H1 (cell line): ENCODE data around the gene ABCC4. TPM values are rescaled to one million over a fixed set of nuclear protein-coding genes. Genes with fewer than 3 reads are reported as not detected.

Source experiments
- CTCF ChIA-PET: fragments of 300-600 bp; sonication (Branson Sonifier 250); formaldehyde crosslinking; loops from one replicate; lab custom pipeline; 2021; ENCODE audit not compliant: partially characterized antibody; lab: Charles Lee
- POLR2A ChIA-PET: fragments of 300-600 bp; sonication (Branson Sonifier 250); formaldehyde crosslinking; loops from one replicate; lab custom pipeline; 2021; ENCODE audit warnings: inconsistent platforms; ENCODE audit not compliant: partially characterized antibody; lab: Charles Lee
- DNase-seq, 2 experiments: peaks; one replicate each; pipeline versions ENCODE4 v3.0.0 to v3.0.0-alpha.2; 2010 to 2022; ENCODE audit warnings: low spot score in 2 of 2, low read depth in 1 of 2, mixed read lengths in 1 of 2
- FAIRE-seq: peaks from 2 replicates; lab custom pipeline; 2011; peaks lifted over from hg19 to GRCh38; lab: Jason Lieb, UNC
- H2AFZ ChIP-seq: 2 replicates; pipeline ENCODE4 v1.8.1; 2012; ENCODE audit warnings: low read length, inconsistent platforms
- H2AK5ac ChIP-seq: 2 replicates; pipeline ENCODE4 v1.6.1; 2013; ENCODE audit warnings: low read depth, low read length
- H2BK120ac ChIP-seq: replicated peaks from 2 replicates; pipeline ENCODE3; 2013; ENCODE audit warnings: low read depth, low read length, inconsistent platforms
- H2BK12ac ChIP-seq: 2 replicates; pipeline ENCODE4 v1.6.1; 2013; ENCODE audit warnings: low read depth, low read length
- H2BK15ac ChIP-seq: 2 replicates; pipeline ENCODE4 v1.6.1; 2013; ENCODE audit warnings: low read length
- H2BK20ac ChIP-seq: 2 replicates; pipeline ENCODE4 v1.6.1; 2013; ENCODE audit warnings: low read length
- H2BK5ac ChIP-seq: 2 replicates; pipeline ENCODE4 v1.6.1; 2013; ENCODE audit warnings: low read depth, low read length
- H3K14ac ChIP-seq: 2 replicates; pipeline ENCODE4 v1.6.1; 2013; ENCODE audit warnings: inconsistent platforms; ENCODE audit not compliant: insufficient read length
- H3K18ac ChIP-seq: 2 replicates; pipeline ENCODE4 v1.6.1; 2013; ENCODE audit warnings: low read length; ENCODE audit errors: extremely low read depth
- H3K23ac ChIP-seq: 2 replicates; pipeline ENCODE4 v1.6.1; 2013; ENCODE audit warnings: inconsistent platforms; ENCODE audit not compliant: insufficient read length
- H3K23me2 ChIP-seq: 2 replicates; pipeline ENCODE4 v1.6.1; 2013; ENCODE audit warnings: low read depth, low read length
- H3K27ac ChIP-seq: 2 replicates; pipeline ENCODE4 v1.6.1; 2011; ENCODE audit warnings: low read depth, low read length, inconsistent platforms
- H3K27me3 ChIP-seq, 4 experiments: replicated peaks in 1 of 4; 1 replicate in 1 of 4; 2 replicates in 3 of 4; pipeline versions ENCODE4 v1.6.1 to v1.8.1; 2011 to 2013; ENCODE audit warnings: low read length in 3 of 4, mild to moderate bottlenecking in 3 of 4, inconsistent platforms in 2 of 4, mixed read lengths in 2 of 4, moderate library complexity in 1 of 4; ENCODE audit not compliant: control insufficient read depth in 3 of 4, insufficient read depth in 3 of 4; ENCODE audit errors: extremely low read depth in 1 of 4
- H3K36me3 ChIP-seq, 4 experiments: 2 replicates each; pipeline versions ENCODE4 v1.6.1 to v1.8.1; 2011 to 2013; ENCODE audit warnings: mild to moderate bottlenecking in 4 of 4, low read length in 3 of 4, moderate library complexity in 2 of 4, control low read depth in 1 of 4, inconsistent platforms in 1 of 4; ENCODE audit not compliant: insufficient read depth in 4 of 4, control insufficient read depth in 2 of 4
- H3K4ac ChIP-seq: replicated peaks from 2 replicates; pipeline ENCODE3; 2013; ENCODE audit warnings: low read length, low read depth, mixed read lengths, inconsistent platforms; ENCODE audit not compliant: insufficient read length
- H3K4me1 ChIP-seq, 4 experiments: replicated peaks in 1 of 4; 1 replicate in 1 of 4; 2 replicates in 3 of 4; pipeline versions ENCODE4 v1.6.1 to v1.8.1; 2011 to 2013; ENCODE audit warnings: low read length in 3 of 4, inconsistent platforms in 2 of 4, mixed read lengths in 1 of 4; ENCODE audit not compliant: insufficient read depth in 4 of 4, control insufficient read depth in 3 of 4
- H3K4me2 ChIP-seq, 2 experiments: 2 replicates each; pipeline versions ENCODE4 v1.6.1 to v1.8.1; 2011 to 2013; ENCODE audit warnings: low read depth in 2 of 2, low read length in 2 of 2, control low read depth in 1 of 2, inconsistent platforms in 1 of 2, mild to moderate bottlenecking in 1 of 2; ENCODE audit not compliant: insufficient read depth in 1 of 2
- H3K4me3 ChIP-seq, 4 experiments: fragments of 200-600, 300-600 bp in 1 of 4; sonication (generic), shearing (Covaris generic), sonication (Bioruptor Twin) in 1 of 4; 2 replicates each; pipeline versions ENCODE4 v1.5.1 to v1.8.1; 2011 to 2016; ENCODE audit warnings: low read length in 4 of 4, low read depth in 3 of 4, control low read depth in 2 of 4, inconsistent platforms in 2 of 4, mild to moderate bottlenecking in 2 of 4, mixed read lengths in 1 of 4, moderate library complexity in 1 of 4; ENCODE audit not compliant: insufficient read depth in 2 of 4; ENCODE audit errors: extremely low read depth in 1 of 4
- H3K56ac ChIP-seq: replicated peaks from 2 replicates; pipeline ENCODE3; 2013; ENCODE audit warnings: low read depth, mild to moderate bottlenecking, mixed read lengths, low read length, inconsistent platforms; ENCODE audit not compliant: insufficient read length
- H3K79me1 ChIP-seq: 2 replicates; pipeline ENCODE4 v1.6.1; 2013; ENCODE audit warnings: low read depth, low read length, control low read depth
- H3K79me2 ChIP-seq, 2 experiments: 2 replicates each; pipeline versions ENCODE4 v1.6.1 to v1.8.1; 2012 to 2013; ENCODE audit warnings: low read length in 2 of 2, mild to moderate bottlenecking in 2 of 2, inconsistent platforms in 1 of 2; ENCODE audit not compliant: insufficient read depth in 2 of 2, control insufficient read depth in 1 of 2
- H3K9ac ChIP-seq, 4 experiments: replicated peaks in 1 of 4; 1 replicate in 1 of 4; 2 replicates in 3 of 4; pipeline versions ENCODE4 v1.6.1 to v1.8.1; 2011 to 2013; ENCODE audit warnings: low read depth in 3 of 4, low read length in 3 of 4, control low read depth in 2 of 4, mild to moderate bottlenecking in 2 of 4, moderate library complexity in 2 of 4, inconsistent platforms in 1 of 4; ENCODE audit errors: extremely low read depth in 1 of 4
- H3K9me3 ChIP-seq, 2 experiments: 2 replicates each; pipeline versions ENCODE4 v1.6.1 to v1.8.1; 2012 to 2013; ENCODE audit warnings: mild to moderate bottlenecking in 2 of 2, moderate library complexity in 2 of 2, control low read depth in 1 of 2, inconsistent platforms in 1 of 2, low read depth in 1 of 2, low read length in 1 of 2, mixed read lengths in 1 of 2; ENCODE audit not compliant: insufficient read depth in 2 of 2
- H4K20me1 ChIP-seq, 2 experiments: replicated peaks in 1 of 2; 2 replicates each; pipeline versions ENCODE3 to v1.8.1; 2011 to 2013; ENCODE audit warnings: inconsistent platforms in 2 of 2, low read length in 2 of 2, mild to moderate bottlenecking in 1 of 2; ENCODE audit not compliant: insufficient read depth in 2 of 2, control insufficient read depth in 1 of 2
- H4K5ac ChIP-seq: 2 replicates; pipeline ENCODE4 v1.6.1; 2013; ENCODE audit warnings: low read length, low read depth, mixed read lengths, inconsistent platforms; ENCODE audit not compliant: insufficient read length
- H4K8ac ChIP-seq: 2 replicates; pipeline ENCODE4 v1.8.0; 2013; ENCODE audit warnings: mild to moderate bottlenecking, moderate library complexity, low read length, inconsistent platforms; ENCODE audit not compliant: insufficient read depth; ENCODE audit errors: extremely low read depth
- H4K91ac ChIP-seq: replicated peaks from 2 replicates; pipeline ENCODE3; 2013; ENCODE audit warnings: low read length, mixed read lengths, inconsistent platforms; ENCODE audit not compliant: insufficient read length
- E2F6 ChIP-seq: IDR thresholded peaks from 2 replicates; pipeline ENCODE4 v1.6.1; 2012; ENCODE audit warnings: inconsistent platforms
- SRF ChIP-seq: IDR thresholded peaks from 2 replicates; pipeline ENCODE4 v1.6.1; 2011; ENCODE audit warnings: mild to moderate bottlenecking, low read depth, low read length, moderate library complexity
- ZNF274 ChIP-seq: IDR thresholded peaks from 2 replicates; pipeline ENCODE4 v1.7.0; 2012; ENCODE audit warnings: low read length, borderline replicate concordance; ENCODE audit errors: extremely low read depth
- WGBS, 2 experiments: shearing (Covaris generic) in 1 of 2; methylation state at CpG; one replicate each; pipeline versions ENCODE4 v1.1.6 to v1.1.7; 2013 to 2015; ENCODE audit warnings: low lambda C conversion rate in 2 of 2, mixed read lengths in 2 of 2, inconsistent platforms in 1 of 2, low coverage in 1 of 2, missing lambda C conversion rate in 1 of 2; ENCODE audit not compliant: insufficient replicate concordance in 2 of 2, insufficient coverage in 1 of 2, insufficient read length in 1 of 2; ENCODE audit errors: extremely low coverage in 1 of 2, missing lambda C conversion rate in 1 of 2; 5-methylcytosine and 5-hydroxymethylcytosine counted together
- polyA plus RNA-seq, 7 experiments: library from polyadenylated mRNA; depleted of rRNA in 3 of 7; stranded (reverse) in 5 of 7; unstranded in 2 of 7; fragments of >200 nt in 5 of 7; fragments of 200-250 nt in 2 of 7; gene quantifications; 1 replicate in 5 of 7; 2 replicates in 1 of 7; 4 replicates in 1 of 7; pipeline versions ENCODE4 v1.2.1 to v1.2.3, GENCODE V29; 2011 to 2013; ENCODE audit warnings: missing spikeins in 2 of 7, mixed read lengths in 2 of 7
- total RNA-seq: library from RNA; stranded (reverse); fragmentation: NEBNext Ultra II Directional; extraction: Animal tissue kit (Norgen Biotek cat#: 25700); gene quantifications from 2 replicates; pipeline ENCODE4 v1.2.1, GENCODE V29; 2021

The ABCC4 gene
- total and polyA plus RNA-seq, 2 of the 8 experiments (the other 6 are each of a cell fraction or from before 2014, with no cell fraction given), result 4.0 to 14.1 TPM

GRCh38 chr13:94994506-94994905, 306.7 kb downstream of the ABCC4 start:
- no peak overlapping the region for H2BK15ac ChIP-seq
- H2BK12ac ChIP-seq, result no peak overlapping the region
- no peak overlapping the region for H2BK5ac ChIP-seq
- no peak for FAIRE-seq
- H3K23ac ChIP-seq, result no peak overlapping the region
- WGBS, 2 experiments, result 79% methylated on average over 3 of the region's 3 CpGs; no CpG with 5 or more reads in 1 of the 2 experiments
- CTCF ChIA-PET, result no interaction called here
- no peak overlapping the region for H3K4me2 ChIP-seq
- no peak overlapping the region for H3K27ac ChIP-seq
- H3K23me2 ChIP-seq, result no peaks in the 10 kb centered on the region
- no peak overlapping the region for H2AK5ac ChIP-seq
- H2BK120ac ChIP-seq, result no peak overlapping the region
- no peak overlapping the region for H3K4ac ChIP-seq
- H3K56ac ChIP-seq, result no peak overlapping the region
- no peak overlapping the region for H4K8ac ChIP-seq
- no peak overlapping the region for H2BK20ac ChIP-seq
- H3K36me3 ChIP-seq, result no peaks in the 10 kb centered on the region
- POLR2A ChIA-PET, result no interaction called here
- H3K14ac ChIP-seq, result no peak overlapping the region
- TF ChIP-seq ZNF274 (no peak), E2F6 (no peak), SRF (no peak)
- H3K4me3 ChIP-seq, result no peak overlapping the region
- no peak overlapping the region for H3K18ac ChIP-seq
- no peaks in the 10 kb centered on the region for H3K79me2 ChIP-seq
- no peak for DNase-seq
- no peaks in the 10 kb centered on the region for H3K79me1 ChIP-seq
- H3K4me1 ChIP-seq, result peaks cover 1 to 8% (median 5%) of the 10 kb centered on the region in 4 experiments; a peak in 2 of 7 replicates
- H3K9ac ChIP-seq, result no peak overlapping the region
- H4K5ac ChIP-seq, result no peak overlapping the region
- no peak overlapping the region for H2AFZ ChIP-seq
- H4K20me1 ChIP-seq, result no peaks in the 10 kb centered on the region
- no peaks in the 10 kb centered on the region for H3K9me3 ChIP-seq
- no peaks in the 10 kb centered on the region for H3K27me3 ChIP-seq
- no peak overlapping the region for H4K91ac ChIP-seq
